GM12878 (cell line): ENCODE measurements around the gene AXIN1. TPM values are rescaled to one million over a fixed set of nuclear protein-coding genes. Genes with fewer than 3 reads are reported as not detected.

Source experiments
- PML ChIP-seq: IDR thresholded peaks from 2 replicates; pipeline ENCODE4 v1.6.1; 2012; ENCODE audit warnings: low read length, inconsistent platforms
- SMAD1 ChIP-seq: fragments of 450-650 bp; IDR thresholded peaks from 2 replicates; pipeline ENCODE4 v1.6.1; 2018; ENCODE audit warnings: mild to moderate bottlenecking, low read depth; ENCODE audit not compliant: partially characterized antibody
- polyA plus RNA-seq, 11 experiments: library from polyadenylated mRNA; depleted of rRNA in 4 of 11; unstranded in 6 of 11; stranded (reverse) in 5 of 11; fragments of >200 nt; fragmentation: Nextera tagmentation in 4 of 11; fragmentation: Illumina TruSeq in 1 of 11; extraction: Ambion mirVana in 4 of 11; extraction: Trizol in 1 of 11; gene quantifications; 1 replicate in 1 of 11; 2 replicates in 10 of 11; pipeline versions ENCODE4 v1.2.1 to v1.2.3, GENCODE V29; 2011 to 2016; ENCODE audit warnings: inconsistent platforms in 2 of 11, missing spikeins in 2 of 11, low read depth in 1 of 11
- total RNA-seq, 4 experiments: library from RNA; depleted of rRNA in 3 of 4; stranded (reverse); fragments of >200 nt in 3 of 4; fragmentation: Illumina TruSeq in 1 of 4; extraction: Trizol in 1 of 4; gene quantifications; 2 replicates each; pipeline versions ENCODE4 v1.2.1 to v1.2.3, GENCODE V29; 2013 to 2021
- TF ChIP-seq, protein P1 (sequence below): fragments of 450-650 bp; conservative IDR thresholded peaks from 2 replicates; pipeline ENCODE4 v1.6.1; 2017; ENCODE audit warnings: mild to moderate bottlenecking, moderate library complexity
- TF ChIP-seq, protein P2 (sequence below): fragments of 150-350 bp; IDR thresholded peaks from 2 replicates; pipeline ENCODE4 v1.6.1; 2014; ENCODE audit warnings: mild to moderate bottlenecking, low read depth, low read length
- TF ChIP-seq, protein P3 (sequence below): fragments of 150-350 bp; IDR thresholded peaks from 2 replicates; pipeline ENCODE4 v1.6.1; 2016; ENCODE audit warnings: low read depth, low read length
- TF ChIP-seq, protein P4 (sequence below): fragments of 450-650 bp; IDR thresholded peaks from 2 replicates; pipeline ENCODE4 v1.6.1; 2018; ENCODE audit warnings: borderline replicate concordance, mild to moderate bottlenecking; ENCODE audit not compliant: partially characterized antibody

AXIN1 gene
- total and polyA plus RNA-seq, 10 of the 15 experiments (the other 5 are each of a cell fraction or from before 2014, with no cell fraction given) = 0.26 to 27.1 (median 7.7) TPM

DNA sequence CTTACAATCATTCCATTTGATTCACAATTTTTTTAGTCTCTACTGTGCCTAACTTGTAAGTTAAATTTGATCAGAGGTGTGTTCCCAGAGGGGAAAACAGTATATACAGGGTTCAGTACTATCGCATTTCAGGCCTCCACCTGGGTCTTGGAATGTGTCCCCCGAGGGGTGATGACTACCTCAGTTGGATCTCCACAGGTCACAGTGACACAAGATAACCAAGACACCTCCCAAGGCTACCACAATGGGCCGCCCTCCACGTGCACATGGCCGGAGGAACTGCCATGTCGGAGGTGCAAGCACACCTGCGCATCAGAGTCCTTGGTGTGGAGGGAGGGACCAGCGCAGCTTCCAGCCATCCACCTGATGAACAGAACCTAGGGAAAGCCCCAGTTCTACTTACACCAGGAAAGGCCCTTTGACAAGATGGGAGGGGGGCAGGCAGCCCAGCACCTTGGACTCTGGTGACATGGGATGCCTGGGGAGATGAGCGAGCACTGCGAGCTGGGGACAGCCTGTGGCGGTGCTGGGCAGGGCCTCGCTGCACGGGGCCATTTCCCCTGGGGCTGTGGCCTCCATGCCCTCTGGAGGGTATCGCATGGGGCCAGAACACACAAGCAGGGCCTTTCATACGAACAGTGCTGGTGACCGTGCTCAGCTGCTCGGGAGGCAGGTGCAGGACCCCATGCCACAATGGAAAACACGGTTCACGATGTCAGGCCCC lies 35.6 kb downstream of the AXIN1 start (continued):
- TF ChIP-seq, protein P1, sequence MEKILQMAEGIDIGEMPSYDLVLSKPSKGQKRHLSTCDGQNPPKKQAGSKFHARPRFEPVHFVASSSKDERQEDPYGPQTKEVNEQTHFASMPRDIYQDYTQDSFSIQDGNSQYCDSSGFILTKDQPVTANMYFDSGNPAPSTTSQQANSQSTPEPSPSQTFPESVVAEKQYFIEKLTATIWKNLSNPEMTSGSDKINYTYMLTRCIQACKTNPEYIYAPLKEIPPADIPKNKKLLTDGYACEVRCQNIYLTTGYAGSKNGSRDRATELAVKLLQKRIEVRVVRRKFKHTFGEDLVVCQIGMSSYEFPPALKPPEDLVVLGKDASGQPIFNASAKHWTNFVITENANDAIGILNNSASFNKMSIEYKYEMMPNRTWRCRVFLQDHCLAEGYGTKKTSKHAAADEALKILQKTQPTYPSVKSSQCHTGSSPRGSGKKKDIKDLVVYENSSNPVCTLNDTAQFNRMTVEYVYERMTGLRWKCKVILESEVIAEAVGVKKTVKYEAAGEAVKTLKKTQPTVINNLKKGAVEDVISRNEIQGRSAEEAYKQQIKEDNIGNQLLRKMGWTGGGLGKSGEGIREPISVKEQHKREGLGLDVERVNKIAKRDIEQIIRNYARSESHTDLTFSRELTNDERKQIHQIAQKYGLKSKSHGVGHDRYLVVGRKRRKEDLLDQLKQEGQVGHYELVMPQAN = no peak
- TF ChIP-seq, protein P2, sequence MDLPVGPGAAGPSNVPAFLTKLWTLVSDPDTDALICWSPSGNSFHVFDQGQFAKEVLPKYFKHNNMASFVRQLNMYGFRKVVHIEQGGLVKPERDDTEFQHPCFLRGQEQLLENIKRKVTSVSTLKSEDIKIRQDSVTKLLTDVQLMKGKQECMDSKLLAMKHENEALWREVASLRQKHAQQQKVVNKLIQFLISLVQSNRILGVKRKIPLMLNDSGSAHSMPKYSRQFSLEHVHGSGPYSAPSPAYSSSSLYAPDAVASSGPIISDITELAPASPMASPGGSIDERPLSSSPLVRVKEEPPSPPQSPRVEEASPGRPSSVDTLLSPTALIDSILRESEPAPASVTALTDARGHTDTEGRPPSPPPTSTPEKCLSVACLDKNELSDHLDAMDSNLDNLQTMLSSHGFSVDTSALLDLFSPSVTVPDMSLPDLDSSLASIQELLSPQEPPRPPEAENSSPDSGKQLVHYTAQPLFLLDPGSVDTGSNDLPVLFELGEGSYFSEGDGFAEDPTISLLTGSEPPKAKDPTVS = no peak
- TF ChIP-seq PML (no peak), SMAD1 (no peak)
- TF ChIP-seq, protein P3, sequence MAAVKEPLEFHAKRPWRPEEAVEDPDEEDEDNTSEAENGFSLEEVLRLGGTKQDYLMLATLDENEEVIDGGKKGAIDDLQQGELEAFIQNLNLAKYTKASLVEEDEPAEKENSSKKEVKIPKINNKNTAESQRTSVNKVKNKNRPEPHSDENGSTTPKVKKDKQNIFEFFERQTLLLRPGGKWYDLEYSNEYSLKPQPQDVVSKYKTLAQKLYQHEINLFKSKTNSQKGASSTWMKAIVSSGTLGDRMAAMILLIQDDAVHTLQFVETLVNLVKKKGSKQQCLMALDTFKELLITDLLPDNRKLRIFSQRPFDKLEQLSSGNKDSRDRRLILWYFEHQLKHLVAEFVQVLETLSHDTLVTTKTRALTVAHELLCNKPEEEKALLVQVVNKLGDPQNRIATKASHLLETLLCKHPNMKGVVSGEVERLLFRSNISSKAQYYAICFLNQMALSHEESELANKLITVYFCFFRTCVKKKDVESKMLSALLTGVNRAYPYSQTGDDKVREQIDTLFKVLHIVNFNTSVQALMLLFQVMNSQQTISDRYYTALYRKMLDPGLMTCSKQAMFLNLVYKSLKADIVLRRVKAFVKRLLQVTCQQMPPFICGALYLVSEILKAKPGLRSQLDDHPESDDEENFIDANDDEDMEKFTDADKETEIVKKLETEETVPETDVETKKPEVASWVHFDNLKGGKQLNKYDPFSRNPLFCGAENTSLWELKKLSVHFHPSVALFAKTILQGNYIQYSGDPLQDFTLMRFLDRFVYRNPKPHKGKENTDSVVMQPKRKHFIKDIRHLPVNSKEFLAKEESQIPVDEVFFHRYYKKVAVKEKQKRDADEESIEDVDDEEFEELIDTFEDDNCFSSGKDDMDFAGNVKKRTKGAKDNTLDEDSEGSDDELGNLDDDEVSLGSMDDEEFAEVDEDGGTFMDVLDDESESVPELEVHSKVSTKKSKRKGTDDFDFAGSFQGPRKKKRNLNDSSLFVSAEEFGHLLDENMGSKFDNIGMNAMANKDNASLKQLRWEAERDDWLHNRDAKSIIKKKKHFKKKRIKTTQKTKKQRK = no peak
- TF ChIP-seq, protein P4, sequence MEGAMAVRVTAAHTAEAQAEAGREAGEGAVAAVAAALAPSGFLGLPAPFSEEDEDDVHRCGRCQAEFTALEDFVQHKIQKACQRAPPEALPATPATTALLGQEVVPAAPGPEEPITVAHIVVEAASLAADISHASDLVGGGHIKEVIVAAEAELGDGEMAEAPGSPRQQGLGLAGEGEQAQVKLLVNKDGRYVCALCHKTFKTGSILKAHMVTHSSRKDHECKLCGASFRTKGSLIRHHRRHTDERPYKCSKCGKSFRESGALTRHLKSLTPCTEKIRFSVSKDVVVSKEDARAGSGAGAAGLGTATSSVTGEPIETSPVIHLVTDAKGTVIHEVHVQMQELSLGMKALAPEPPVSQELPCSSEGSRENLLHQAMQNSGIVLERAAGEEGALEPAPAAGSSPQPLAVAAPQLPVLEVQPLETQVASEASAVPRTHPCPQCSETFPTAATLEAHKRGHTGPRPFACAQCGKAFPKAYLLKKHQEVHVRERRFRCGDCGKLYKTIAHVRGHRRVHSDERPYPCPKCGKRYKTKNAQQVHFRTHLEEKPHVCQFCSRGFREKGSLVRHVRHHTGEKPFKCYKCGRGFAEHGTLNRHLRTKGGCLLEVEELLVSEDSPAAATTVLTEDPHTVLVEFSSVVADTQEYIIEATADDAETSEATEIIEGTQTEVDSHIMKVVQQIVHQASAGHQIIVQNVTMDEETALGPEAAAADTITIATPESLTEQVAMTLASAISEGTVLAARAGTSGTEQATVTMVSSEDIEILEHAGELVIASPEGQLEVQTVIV = no peak
